ENCODE measurements around the gene NKX6-2.

DNA sequence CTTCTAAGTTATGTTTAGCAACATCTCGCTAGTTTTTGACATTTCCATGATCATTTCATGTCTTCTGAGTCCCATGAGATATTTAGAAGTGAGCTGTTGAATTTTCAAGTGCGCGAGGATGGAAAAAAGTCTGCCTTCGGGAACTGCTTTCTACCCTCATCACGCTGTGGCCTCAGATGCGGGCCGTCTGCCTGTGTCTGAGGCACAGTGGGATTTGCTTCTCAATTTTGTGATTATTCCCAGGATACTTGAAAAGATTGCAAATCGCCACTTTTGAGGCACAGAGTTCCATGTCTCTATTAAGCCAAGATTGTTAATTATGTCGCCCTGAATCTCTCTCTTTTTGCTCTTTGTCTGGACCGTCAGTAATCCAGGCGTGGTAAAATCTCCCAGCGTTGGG lies 30.8 kb upstream of the NKX6-2 start:
- TF ChIP-seq, protein P1, sequence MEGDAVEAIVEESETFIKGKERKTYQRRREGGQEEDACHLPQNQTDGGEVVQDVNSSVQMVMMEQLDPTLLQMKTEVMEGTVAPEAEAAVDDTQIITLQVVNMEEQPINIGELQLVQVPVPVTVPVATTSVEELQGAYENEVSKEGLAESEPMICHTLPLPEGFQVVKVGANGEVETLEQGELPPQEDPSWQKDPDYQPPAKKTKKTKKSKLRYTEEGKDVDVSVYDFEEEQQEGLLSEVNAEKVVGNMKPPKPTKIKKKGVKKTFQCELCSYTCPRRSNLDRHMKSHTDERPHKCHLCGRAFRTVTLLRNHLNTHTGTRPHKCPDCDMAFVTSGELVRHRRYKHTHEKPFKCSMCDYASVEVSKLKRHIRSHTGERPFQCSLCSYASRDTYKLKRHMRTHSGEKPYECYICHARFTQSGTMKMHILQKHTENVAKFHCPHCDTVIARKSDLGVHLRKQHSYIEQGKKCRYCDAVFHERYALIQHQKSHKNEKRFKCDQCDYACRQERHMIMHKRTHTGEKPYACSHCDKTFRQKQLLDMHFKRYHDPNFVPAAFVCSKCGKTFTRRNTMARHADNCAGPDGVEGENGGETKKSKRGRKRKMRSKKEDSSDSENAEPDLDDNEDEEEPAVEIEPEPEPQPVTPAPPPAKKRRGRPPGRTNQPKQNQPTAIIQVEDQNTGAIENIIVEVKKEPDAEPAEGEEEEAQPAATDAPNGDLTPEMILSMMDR (IDR thresholded peaks at IDR 0.05), result no peak
- TF ChIP-seq POLR2A (IDR thresholded peaks at IDR 0.05), result no peak
